ENCODE results near the gene ZDHHC8.
"Not testable (repeated sequence)": the region's sequence is repeated elsewhere in the genome, so short reads cannot be mapped to it uniquely, and the experiment has no call there.

Gene ZDHHC8

GRCh38 chr22:20156611-20157429 lies 25.2 kb downstream of the ZDHHC8 start:
- in situ Hi-C loops (cut with HindIII; ENCODE audit: low sequenced_read_pairs) = no loop called here

- in situ Hi-C loops (cut with HindIII; ENCODE audit: low sequenced_read_pairs) = no loop called here
Measured at GRCh38 chr22:20157430-20158183, 26.0 kb downstream of the ZDHHC8 start.

- in situ Hi-C loops (cut with HindIII; ENCODE audit: low sequenced_read_pairs) = no loop called here
Measured at GRCh38 chr22:20158391-20159036, 26.9 kb downstream of the ZDHHC8 start.

- in situ Hi-C loops (cut with HindIII; ENCODE audit: low sequenced_read_pairs) = no loop called here
Measured at GRCh38 chr22:20159076-20159475, 27.5 kb downstream of the ZDHHC8 start.

GRCh38 chr22:20159531-20159930 lies 27.9 kb downstream of the ZDHHC8 start:
- in situ Hi-C loops (cut with HindIII; ENCODE audit: low sequenced_read_pairs) = not testable (repeated sequence)

GRCh38 chr22:20160041-20160440 lies 28.4 kb downstream of the ZDHHC8 start:
- in situ Hi-C loops (cut with HindIII; ENCODE audit: low sequenced_read_pairs) = no loop called here

GRCh38 chr22:20164863-20165262 lies 33.3 kb downstream of the ZDHHC8 start:
- in situ Hi-C loops (cut with HindIII; ENCODE audit: low sequenced_read_pairs) = no loop called here

- in situ Hi-C loops (cut with HindIII; ENCODE audit: low sequenced_read_pairs) = no loop called here
Measured at GRCh38 chr22:20165421-20165820, 33.8 kb downstream of the ZDHHC8 start.

GRCh38 chr22:20165913-20166312 lies 34.3 kb downstream of the ZDHHC8 start:
- in situ Hi-C loops (cut with HindIII; ENCODE audit: low sequenced_read_pairs) = no loop called here

GRCh38 chr22:20166703-20167102 lies 35.1 kb downstream of the ZDHHC8 start:
- in situ Hi-C loops (cut with HindIII; ENCODE audit: low sequenced_read_pairs) = no loop called here

- in situ Hi-C loops (cut with HindIII; ENCODE audit: low sequenced_read_pairs) = no loop called here
Measured at GRCh38 chr22:20167643-20168322, 36.2 kb downstream of the ZDHHC8 start.

GRCh38 chr22:20169253-20169822 lies 37.7 kb downstream of the ZDHHC8 start:
- in situ Hi-C loops (cut with HindIII; ENCODE audit: low sequenced_read_pairs) = no loop called here

GRCh38 chr22:20170170-20170569 lies 38.6 kb downstream of the ZDHHC8 start:
- in situ Hi-C loops (cut with HindIII; ENCODE audit: low sequenced_read_pairs) = loop anchor here (5.0 kb wide), 1 partner anchor 92 kb away; no protein-coding TSS in a partner anchor

GRCh38 chr22:20171288-20172140 lies 39.9 kb downstream of the ZDHHC8 start:
- in situ Hi-C loops (cut with HindIII; ENCODE audit: low sequenced_read_pairs) = loop anchor here (5.0 kb wide), 1 partner anchor 91 kb away; no protein-coding TSS in a partner anchor

GRCh38 chr22:20172141-20172613 lies 40.6 kb downstream of the ZDHHC8 start:
- in situ Hi-C loops (cut with HindIII; ENCODE audit: low sequenced_read_pairs) = loop anchor here (5.0 kb wide), 1 partner anchor 90 kb away; no protein-coding TSS in a partner anchor

GRCh38 chr22:20173246-20173645 lies 41.6 kb downstream of the ZDHHC8 start:
- in situ Hi-C loops (cut with HindIII; ENCODE audit: low sequenced_read_pairs) = loop anchor here (5.0 kb wide), 1 partner anchor 89 kb away; no protein-coding TSS in a partner anchor

- in situ Hi-C loops (cut with HindIII; ENCODE audit: low sequenced_read_pairs) = loop anchor here (5.0 kb wide), 1 partner anchor 89 kb away; no protein-coding TSS in a partner anchor
Measured at GRCh38 chr22:20173772-20174171, 42.2 kb downstream of the ZDHHC8 start.

- in situ Hi-C loops (cut with HindIII; ENCODE audit: low sequenced_read_pairs) = loop anchor here (5.0 kb wide), 1 partner anchor 87 kb away; no protein-coding TSS in a partner anchor
Measured at GRCh38 chr22:20174785-20175596, 43.4 kb downstream of the ZDHHC8 start.

- in situ Hi-C loops (cut with HindIII; ENCODE audit: low sequenced_read_pairs) = no loop called here
Measured at GRCh38 chr22:20175597-20175900, 43.9 kb downstream of the ZDHHC8 start.
